Stimulated activated naive CD8-positive, alpha-beta T cell treated with anti-CD3 and anti-CD28 coated beads, Interleukin-15, Interleukin-2, amounts not matched to agents 100 ng/mL and 50 ng/mL, for 24 hours (primary cell): Measurements from ENCODE around the gene DCBLD1.

Source experiments
- H3K27ac Mint-ChIP-seq: one replicate; pipeline ENCODE4 v1.8.0; 2021; ENCODE audit warnings: mild to moderate bottlenecking, mixed read lengths
- H3K27me3 Mint-ChIP-seq: one replicate; pipeline ENCODE4 v1.8.0; 2021; ENCODE audit warnings: mixed read lengths
- H3K36me3 Mint-ChIP-seq: one replicate; pipeline ENCODE4 v1.8.0; 2021; ENCODE audit warnings: low read depth, mixed read lengths
- H3K4me1 Mint-ChIP-seq: one replicate; pipeline ENCODE4 v1.8.0; 2021; ENCODE audit warnings: low read depth, mixed read lengths
- H3K4me3 Mint-ChIP-seq: one replicate; pipeline ENCODE4 v1.8.0; 2021; ENCODE audit warnings: mild to moderate bottlenecking, mixed read lengths
- H3K9me3 Mint-ChIP-seq: one replicate; pipeline ENCODE4 v1.8.0; 2021; ENCODE audit warnings: mixed read lengths

Gene DCBLD1

GRCh38 chr6:117483645-117484016 lies 1.2 kb downstream of the DCBLD1 start:
- H3K36me3 Mint-ChIP-seq: no peaks in the 10 kb centered on the region
- peaks cover 19% of the 10 kb centered on the region for H3K4me1 Mint-ChIP-seq
- peak overlapping the region; percentile 88 for H3K27ac Mint-ChIP-seq
- peak overlapping the region; percentile 90 for H3K4me3 Mint-ChIP-seq
- H3K27me3 Mint-ChIP-seq: peaks cover 47% of the 10 kb centered on the region
- H3K9me3 Mint-ChIP-seq: no peaks in the 10 kb centered on the region

GRCh38 chr6:117484052-117484646 lies 1.7 kb downstream of the DCBLD1 start:
- Mint-ChIP-seq H3K27ac (no peak overlapping the region), H3K4me3 (peak overlapping the region; percentile 90), H3K9me3 (no peaks in the 10 kb centered on the region), H3K27me3 (peaks cover 43% of the 10 kb centered on the region), H3K4me1 (peaks cover 19% of the 10 kb centered on the region), H3K36me3 (no peaks in the 10 kb centered on the region)

GRCh38 chr6:117485433-117485832 lies 3.0 kb downstream of the DCBLD1 start:
- H3K9me3 Mint-ChIP-seq: no peaks in the 10 kb centered on the region
- no peak overlapping the region for H3K27ac Mint-ChIP-seq
- peaks cover 19% of the 10 kb centered on the region for H3K4me1 Mint-ChIP-seq
- peaks cover 39% of the 10 kb centered on the region for H3K27me3 Mint-ChIP-seq
- H3K36me3 Mint-ChIP-seq: no peaks in the 10 kb centered on the region
- no peak overlapping the region for H3K4me3 Mint-ChIP-seq

GRCh38 chr6:117487821-117488220 lies 5.3 kb downstream of the DCBLD1 start:
- Mint-ChIP-seq H3K9me3 (no peaks in the 10 kb centered on the region), H3K27me3 (peaks cover 25% of the 10 kb centered on the region), H3K4me1 (peaks cover 7% of the 10 kb centered on the region), H3K36me3 (no peaks in the 10 kb centered on the region), H3K4me3 (no peak overlapping the region), H3K27ac (no peak overlapping the region)

- Mint-ChIP-seq H3K9me3 (no peaks in the 10 kb centered on the region), H3K27ac (no peak overlapping the region), H3K4me3 (no peak overlapping the region), H3K36me3 (no peaks in the 10 kb centered on the region), H3K27me3 (peaks cover 20% of the 10 kb centered on the region), H3K4me1 (peaks cover 3% of the 10 kb centered on the region)
Observed at GRCh38 chr6:117489003-117489402, 6.5 kb downstream of the DCBLD1 start.

- no peaks in the 10 kb centered on the region for H3K36me3 Mint-ChIP-seq
- H3K27me3 Mint-ChIP-seq: peaks cover 3% of the 10 kb centered on the region
- peaks cover 10% of the 10 kb centered on the region for H3K4me1 Mint-ChIP-seq
- H3K4me3 Mint-ChIP-seq: no peak overlapping the region
- no peaks in the 10 kb centered on the region for H3K9me3 Mint-ChIP-seq
- no peak overlapping the region for H3K27ac Mint-ChIP-seq
Observed at GRCh38 chr6:117491916-117492315, 9.4 kb downstream of the DCBLD1 start.

- peaks cover 6% of the 10 kb centered on the region for H3K27me3 Mint-ChIP-seq
- no peaks in the 10 kb centered on the region for H3K9me3 Mint-ChIP-seq
- H3K36me3 Mint-ChIP-seq: no peaks in the 10 kb centered on the region
- H3K27ac Mint-ChIP-seq: no peak overlapping the region
- H3K4me3 Mint-ChIP-seq: no peak overlapping the region
- peaks cover 16% of the 10 kb centered on the region for H3K4me1 Mint-ChIP-seq
Observed at GRCh38 chr6:117493470-117493869, 11.0 kb downstream of the DCBLD1 start.

- Mint-ChIP-seq H3K9me3 (no peaks in the 10 kb centered on the region), H3K27me3 (peaks cover 6% of the 10 kb centered on the region), H3K36me3 (no peaks in the 10 kb centered on the region), H3K27ac (no peak overlapping the region), H3K4me3 (no peak overlapping the region), H3K4me1 (peaks cover 18% of the 10 kb centered on the region)
Observed at GRCh38 chr6:117494283-117494682, 11.8 kb downstream of the DCBLD1 start.

GRCh38 chr6:117494694-117495318 lies 12.3 kb downstream of the DCBLD1 start:
- H3K4me3 Mint-ChIP-seq: no peak overlapping the region
- no peaks in the 10 kb centered on the region for H3K36me3 Mint-ChIP-seq
- no peak overlapping the region for H3K27ac Mint-ChIP-seq
- no peaks in the 10 kb centered on the region for H3K9me3 Mint-ChIP-seq
- peaks cover 6% of the 10 kb centered on the region for H3K27me3 Mint-ChIP-seq
- H3K4me1 Mint-ChIP-seq: peaks cover 18% of the 10 kb centered on the region

GRCh38 chr6:117495425-117495824 lies 13.0 kb downstream of the DCBLD1 start:
- Mint-ChIP-seq H3K27me3 (peaks cover 6% of the 10 kb centered on the region), H3K4me1 (peaks cover 18% of the 10 kb centered on the region), H3K36me3 (no peaks in the 10 kb centered on the region), H3K9me3 (no peaks in the 10 kb centered on the region), H3K27ac (no peak overlapping the region), H3K4me3 (no peak overlapping the region)

GRCh38 chr6:117495869-117496268 lies 13.4 kb downstream of the DCBLD1 start:
- Mint-ChIP-seq H3K27me3 (peaks cover 6% of the 10 kb centered on the region), H3K36me3 (no peaks in the 10 kb centered on the region), H3K4me1 (peaks cover 18% of the 10 kb centered on the region), H3K9me3 (no peaks in the 10 kb centered on the region), H3K4me3 (no peak overlapping the region), H3K27ac (no peak overlapping the region)

- Mint-ChIP-seq H3K27ac (no peak overlapping the region), H3K9me3 (no peaks in the 10 kb centered on the region), H3K4me1 (peaks cover 18% of the 10 kb centered on the region), H3K4me3 (no peak overlapping the region), H3K27me3 (peaks cover 6% of the 10 kb centered on the region), H3K36me3 (no peaks in the 10 kb centered on the region)
Observed at GRCh38 chr6:117496383-117496990, 14.0 kb downstream of the DCBLD1 start.

- H3K9me3 Mint-ChIP-seq: no peaks in the 10 kb centered on the region
- H3K27me3 Mint-ChIP-seq: peaks cover 6% of the 10 kb centered on the region
- no peak overlapping the region for H3K27ac Mint-ChIP-seq
- peaks cover 18% of the 10 kb centered on the region for H3K4me1 Mint-ChIP-seq
- H3K4me3 Mint-ChIP-seq: no peak overlapping the region
- H3K36me3 Mint-ChIP-seq: no peaks in the 10 kb centered on the region
Observed at GRCh38 chr6:117497237-117497636, 14.8 kb downstream of the DCBLD1 start.

GRCh38 chr6:117498159-117498558 lies 15.7 kb downstream of the DCBLD1 start:
- Mint-ChIP-seq H3K4me3 (no peak overlapping the region), H3K4me1 (peaks cover 18% of the 10 kb centered on the region), H3K27me3 (peaks cover 6% of the 10 kb centered on the region), H3K27ac (peak overlapping the region; percentile 65), H3K36me3 (no peaks in the 10 kb centered on the region), H3K9me3 (no peaks in the 10 kb centered on the region)

- no peaks in the 10 kb centered on the region for H3K9me3 Mint-ChIP-seq
- H3K36me3 Mint-ChIP-seq: peaks cover 5% of the 10 kb centered on the region
- peaks cover 9% of the 10 kb centered on the region for H3K4me1 Mint-ChIP-seq
- H3K4me3 Mint-ChIP-seq: no peak overlapping the region
- peaks cover 3% of the 10 kb centered on the region for H3K27me3 Mint-ChIP-seq
- no peak overlapping the region for H3K27ac Mint-ChIP-seq
Observed at GRCh38 chr6:117501722-117502121, 19.2 kb downstream of the DCBLD1 start.
